GM23338 (cell line): ENCODE data around the gene CD300C. TPM values are rescaled to one million over a fixed set of nuclear protein-coding genes. Genes with fewer than 3 reads are reported as not detected.

Source experiments
- ATAC-seq: fragments of 200-7000 bp; cut with Tn5 transposase; 3 replicates; pipeline ENCODE4 v1.9.1; 2020
- DNase-seq: peaks from one replicate; pipeline ENCODE4 v3.0.0-alpha.2; 2015; ENCODE audit warnings: low spot score
- H2AFZ ChIP-seq: fragments of 200-600 bp; sonication (generic); 2 replicates; pipeline ENCODE4 v1.8.0; 2016; ENCODE audit warnings: antibody characterized with exemption, mild to moderate bottlenecking, moderate library complexity
- H3F3A ChIP-seq: fragments of 200-600 bp; sonication (generic); replicated peaks from 2 replicates; pipeline ENCODE4 v1.8.0; 2017; ENCODE audit warnings: antibody characterized with exemption, mixed run types, low read depth
- H3K27ac ChIP-seq: fragments of 200-600 bp; sonication (generic); 2 replicates; pipeline ENCODE4 v1.6.1; 2016; ENCODE audit warnings: low read depth
- H3K27me3 ChIP-seq: fragments of 200-600 bp; sonication (generic); 2 replicates; pipeline ENCODE4 v1.8.0; 2016; ENCODE audit warnings: mild to moderate bottlenecking, mixed run types, moderate library complexity; ENCODE audit not compliant: insufficient read depth
- H3K36me3 ChIP-seq: fragments of 200-600 bp; sonication (generic); 2 replicates; pipeline ENCODE4 v1.8.0; 2016; ENCODE audit warnings: mild to moderate bottlenecking; ENCODE audit not compliant: insufficient read depth
- H3K4me1 ChIP-seq: fragments of 200-600 bp; sonication (generic); 2 replicates; pipeline ENCODE4 v1.8.0; 2016; ENCODE audit warnings: mild to moderate bottlenecking, moderate library complexity; ENCODE audit not compliant: insufficient read depth
- H3K4me2 ChIP-seq: fragments of 200-600 bp; sonication (generic); 2 replicates; pipeline ENCODE4 v1.7.1; 2017; ENCODE audit warnings: mixed run types
- H3K4me3 ChIP-seq: fragments of 200-600 bp; sonication (generic); 2 replicates; pipeline ENCODE4 v1.6.1; 2016; ENCODE audit warnings: mixed run types
- H3K79me2 ChIP-seq: fragments of 200-600 bp; sonication (generic); replicated peaks from 2 replicates; pipeline ENCODE4 v1.8.0; 2017; ENCODE audit warnings: mild to moderate bottlenecking; ENCODE audit not compliant: insufficient read depth
- H3K9me2 ChIP-seq: fragments of 200-600 bp; sonication (generic); 2 replicates; pipeline ENCODE4 v1.8.0; 2017; ENCODE audit not compliant: insufficient read depth
- H4K20me1 ChIP-seq: fragments of 200-600 bp; sonication (generic); replicated peaks from 2 replicates; pipeline ENCODE4 v1.8.0; 2017; ENCODE audit warnings: mild to moderate bottlenecking; ENCODE audit not compliant: insufficient read depth
- H3K27ac Mint-ChIP-seq: 2 replicates; pipeline ENCODE4 v1.8.0; 2020; ENCODE audit warnings: inconsistent platforms, mild to moderate bottlenecking, moderate library complexity, mixed read lengths
- H3K27me3 Mint-ChIP-seq: 3 replicates; pipeline ENCODE4 v1.8.0; 2022; ENCODE audit warnings: low read depth, mild to moderate bottlenecking, moderate library complexity, mixed read lengths, inconsistent platforms; ENCODE audit not compliant: insufficient read depth, poor library complexity
- H3K36me3 Mint-ChIP-seq: 3 replicates; pipeline ENCODE4 v1.8.0; 2021; ENCODE audit warnings: low read depth, mild to moderate bottlenecking, inconsistent platforms, moderate library complexity, mixed read lengths
- H3K4me1 Mint-ChIP-seq: 3 replicates; pipeline ENCODE4 v1.8.0; 2020; ENCODE audit warnings: mild to moderate bottlenecking, inconsistent platforms, mixed read lengths
- H3K4me3 Mint-ChIP-seq: 3 replicates; pipeline ENCODE4 v1.8.0; 2021; ENCODE audit warnings: moderate library complexity, mild to moderate bottlenecking, inconsistent platforms, mixed read lengths
- H3K9me3 Mint-ChIP-seq: 3 replicates; pipeline ENCODE4 v1.8.0; 2020; ENCODE audit warnings: moderate library complexity, mild to moderate bottlenecking, inconsistent platforms, mixed read lengths
- CREB1 ChIP-seq: fragments of 250-450 bp; sonication (Bioruptor Pico); IDR thresholded peaks from 2 replicates; pipeline ENCODE4 v1.5.0; 2020; ENCODE audit warnings: low read depth, mild to moderate bottlenecking, moderate library complexity
- EZH2 ChIP-seq: fragments of 200-600 bp; sonication (generic); IDR thresholded peaks from one replicate; pipeline ENCODE4 v1.8.0; 2017; ENCODE audit warnings: antibody characterized with exemption, mild to moderate bottlenecking, low read depth; ENCODE audit not compliant: unreplicated experiment
- EZH2phosphoT487 ChIP-seq: fragments of 200-600 bp; sonication (generic); IDR thresholded peaks from one replicate; pipeline ENCODE4 v1.8.1; 2018; ENCODE audit warnings: antibody characterized with exemption; ENCODE audit not compliant: unreplicated experiment
- JUNB ChIP-seq: IDR thresholded peaks from one replicate; pipeline ENCODE4 v1.6.1; 2016; ENCODE audit warnings: antibody characterized with exemption; ENCODE audit not compliant: unreplicated experiment
- POLR2AphosphoS5 ChIP-seq: IDR thresholded peaks from 2 replicates; pipeline ENCODE4 v1.6.1; 2016; ENCODE audit warnings: antibody characterized with exemption, low read depth
- STAT1 ChIP-seq: IDR thresholded peaks from one replicate; pipeline ENCODE4 v1.6.1; 2016; ENCODE audit warnings: antibody characterized with exemption; ENCODE audit not compliant: unreplicated experiment
- ZNF114 ChIP-seq: fragments of 250-450 bp; sonication (Bioruptor Pico); IDR thresholded peaks from 2 replicates; pipeline ENCODE4 v1.5.0; 2020; ENCODE audit warnings: mild to moderate bottlenecking, moderate library complexity
- polyA plus RNA-seq: library from polyadenylated mRNA; unstranded; fragments of >200 nt; fragmentation: Nextera tagmentation; extraction: Ambion mirVana; gene quantifications from 2 replicates; pipeline ENCODE4 v1.2.1, GENCODE V29; 2016
- total RNA-seq: library from RNA; depleted of rRNA; stranded (reverse); fragments of >200 nt; shearing (Covaris generic); gene quantifications from 2 replicates; pipeline ENCODE4 v1.2.3, GENCODE V29; 2014
- TF ChIP-seq, protein P1 (sequence below): IDR thresholded peaks from one replicate; pipeline ENCODE4 v1.6.1; 2018; ENCODE audit warnings: antibody characterized with exemption; ENCODE audit not compliant: unreplicated experiment
- TF ChIP-seq, protein P2 (sequence below): IDR thresholded peaks from 2 replicates; pipeline ENCODE4 v1.6.1; 2016; ENCODE audit warnings: antibody characterized with exemption

Gene CD300C
- total and polyA plus RNA-seq, 2 experiments from 2014 or later: not detected

DNA sequence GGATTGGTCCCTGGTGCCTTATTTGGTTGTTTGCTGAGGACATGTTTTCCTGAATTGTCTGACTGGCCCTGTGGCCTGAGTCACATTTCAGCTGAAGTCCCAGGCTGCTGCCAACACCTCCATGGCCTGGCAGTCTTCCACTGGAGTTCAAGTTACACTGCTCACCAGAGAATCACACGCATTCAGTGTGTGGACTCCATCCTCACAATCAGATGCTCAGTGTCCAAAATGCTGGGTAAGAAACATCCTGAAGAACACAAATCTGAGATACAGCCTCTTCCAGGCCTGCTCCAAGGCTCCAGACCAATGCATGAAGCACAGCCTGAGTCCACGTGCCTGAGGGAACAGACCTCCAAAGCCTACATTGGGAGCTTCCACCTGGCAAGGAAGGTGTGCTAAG, 33.9 kb downstream of the CD300C start:
- H3K27ac ChIP-seq: no peak overlapping the region
- no peak overlapping the region for H3K27ac Mint-ChIP-seq
- TF ChIP-seq, protein P1, sequence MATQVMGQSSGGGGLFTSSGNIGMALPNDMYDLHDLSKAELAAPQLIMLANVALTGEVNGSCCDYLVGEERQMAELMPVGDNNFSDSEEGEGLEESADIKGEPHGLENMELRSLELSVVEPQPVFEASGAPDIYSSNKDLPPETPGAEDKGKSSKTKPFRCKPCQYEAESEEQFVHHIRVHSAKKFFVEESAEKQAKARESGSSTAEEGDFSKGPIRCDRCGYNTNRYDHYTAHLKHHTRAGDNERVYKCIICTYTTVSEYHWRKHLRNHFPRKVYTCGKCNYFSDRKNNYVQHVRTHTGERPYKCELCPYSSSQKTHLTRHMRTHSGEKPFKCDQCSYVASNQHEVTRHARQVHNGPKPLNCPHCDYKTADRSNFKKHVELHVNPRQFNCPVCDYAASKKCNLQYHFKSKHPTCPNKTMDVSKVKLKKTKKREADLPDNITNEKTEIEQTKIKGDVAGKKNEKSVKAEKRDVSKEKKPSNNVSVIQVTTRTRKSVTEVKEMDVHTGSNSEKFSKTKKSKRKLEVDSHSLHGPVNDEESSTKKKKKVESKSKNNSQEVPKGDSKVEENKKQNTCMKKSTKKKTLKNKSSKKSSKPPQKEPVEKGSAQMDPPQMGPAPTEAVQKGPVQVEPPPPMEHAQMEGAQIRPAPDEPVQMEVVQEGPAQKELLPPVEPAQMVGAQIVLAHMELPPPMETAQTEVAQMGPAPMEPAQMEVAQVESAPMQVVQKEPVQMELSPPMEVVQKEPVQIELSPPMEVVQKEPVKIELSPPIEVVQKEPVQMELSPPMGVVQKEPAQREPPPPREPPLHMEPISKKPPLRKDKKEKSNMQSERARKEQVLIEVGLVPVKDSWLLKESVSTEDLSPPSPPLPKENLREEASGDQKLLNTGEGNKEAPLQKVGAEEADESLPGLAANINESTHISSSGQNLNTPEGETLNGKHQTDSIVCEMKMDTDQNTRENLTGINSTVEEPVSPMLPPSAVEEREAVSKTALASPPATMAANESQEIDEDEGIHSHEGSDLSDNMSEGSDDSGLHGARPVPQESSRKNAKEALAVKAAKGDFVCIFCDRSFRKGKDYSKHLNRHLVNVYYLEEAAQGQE: no peak
- TF ChIP-seq, protein P2, sequence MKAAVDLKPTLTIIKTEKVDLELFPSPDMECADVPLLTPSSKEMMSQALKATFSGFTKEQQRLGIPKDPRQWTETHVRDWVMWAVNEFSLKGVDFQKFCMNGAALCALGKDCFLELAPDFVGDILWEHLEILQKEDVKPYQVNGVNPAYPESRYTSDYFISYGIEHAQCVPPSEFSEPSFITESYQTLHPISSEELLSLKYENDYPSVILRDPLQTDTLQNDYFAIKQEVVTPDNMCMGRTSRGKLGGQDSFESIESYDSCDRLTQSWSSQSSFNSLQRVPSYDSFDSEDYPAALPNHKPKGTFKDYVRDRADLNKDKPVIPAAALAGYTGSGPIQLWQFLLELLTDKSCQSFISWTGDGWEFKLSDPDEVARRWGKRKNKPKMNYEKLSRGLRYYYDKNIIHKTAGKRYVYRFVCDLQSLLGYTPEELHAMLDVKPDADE: no peak
- TF ChIP-seq JUNB (no peak), EZH2phosphoT487 (no peak), CREB1 (no peak), STAT1 (no peak), ZNF114 (no peak), EZH2 (no peak), POLR2AphosphoS5 (no peak)

DNA sequence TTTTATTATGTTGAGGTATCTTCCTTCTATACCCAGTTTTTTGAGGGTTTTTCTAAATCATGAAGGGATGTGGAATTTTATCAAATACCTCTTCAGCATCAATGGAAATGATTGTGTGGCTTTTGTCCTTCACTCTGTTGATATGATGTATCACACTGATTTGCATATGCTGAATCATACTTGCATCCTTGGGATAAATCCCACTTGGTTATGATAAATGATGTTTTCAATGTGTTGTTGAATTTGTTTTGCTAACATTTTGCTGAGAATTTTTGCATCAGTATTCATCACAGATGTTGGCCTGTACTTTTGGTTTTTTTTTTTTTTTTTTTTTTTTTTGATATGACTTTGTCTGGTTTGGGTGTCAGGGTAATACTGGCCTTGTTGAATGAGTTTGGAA, 37.8 kb downstream of the CD300C start:
- H3K4me3 Mint-ChIP-seq: no peak overlapping the region
- no peak overlapping the region for H2AFZ ChIP-seq
- DNase-seq: no peak
- H3K79me2 ChIP-seq: no peaks in the 10 kb centered on the region
- H3K27ac ChIP-seq: no peak overlapping the region
- H3K27me3 ChIP-seq: 0 out of 2 replicates have a peak, but pooled peaks cover 2% of the 10 kb centered on the region
- H3K9me3 Mint-ChIP-seq: peaks cover 3% of the 10 kb centered on the region; the same call in 1 of the 3 replicates
- no peaks in the 10 kb centered on the region for H3K4me1 Mint-ChIP-seq
- H3K4me1 ChIP-seq: no peaks in the 10 kb centered on the region
- H3K36me3 Mint-ChIP-seq: no peaks in the 10 kb centered on the region
- no peak for ATAC-seq
- no peaks in the 10 kb centered on the region for H3K27me3 Mint-ChIP-seq
- H3K27ac Mint-ChIP-seq: no peak overlapping the region
- H3F3A ChIP-seq: no peaks in the 10 kb centered on the region
- H3K9me2 ChIP-seq: peaks cover 4% of the 10 kb centered on the region; the same call in 1 of the 2 replicates
- H4K20me1 ChIP-seq: no peaks in the 10 kb centered on the region
- no peak overlapping the region for H3K4me3 ChIP-seq
- no peak overlapping the region for H3K4me2 ChIP-seq
- H3K36me3 ChIP-seq: no peaks in the 10 kb centered on the region
- TF ChIP-seq, protein P1: no peak

More for the DNA sequence above, 33.9 kb downstream of the CD300C start:
- Histone ChIP-seq H3K4me3 (no peak overlapping the region), H3K79me2 (no peaks in the 10 kb centered on the region), H2AFZ (no peak overlapping the region), H3K9me2 (peaks cover 10% of the 10 kb centered on the region; the same call in 1 of the 2 replicates), H3K4me2 (no peak overlapping the region), H3K4me1 (no peaks in the 10 kb centered on the region), H3F3A (peaks cover 11% of the 10 kb centered on the region), H4K20me1 (no peaks in the 10 kb centered on the region), H3K27me3 (0 out of 2 replicates have a peak, but pooled peaks cover 3% of the 10 kb centered on the region), H3K36me3 (no peaks in the 10 kb centered on the region)
- DNase-seq (no peak), ATAC-seq (no peak)
- H3K27me3 Mint-ChIP-seq: peaks cover 15% of the 10 kb centered on the region
- H3K36me3 Mint-ChIP-seq: peaks cover 18% of the 10 kb centered on the region; the same call in 2 of the 3 replicates
- no peaks in the 10 kb centered on the region for H3K4me1 Mint-ChIP-seq
- no peak overlapping the region for H3K4me3 Mint-ChIP-seq
- peaks cover 32% of the 10 kb centered on the region for H3K9me3 Mint-ChIP-seq
